Measurements from ENCODE around the gene MUC13. TPM values are rescaled to one million over a fixed set of nuclear protein-coding genes. Genes with fewer than 3 reads are reported as not detected.

Gene MUC13
- total RNA-seq, 4 donors from 2014 or later, result not detected

DNA sequence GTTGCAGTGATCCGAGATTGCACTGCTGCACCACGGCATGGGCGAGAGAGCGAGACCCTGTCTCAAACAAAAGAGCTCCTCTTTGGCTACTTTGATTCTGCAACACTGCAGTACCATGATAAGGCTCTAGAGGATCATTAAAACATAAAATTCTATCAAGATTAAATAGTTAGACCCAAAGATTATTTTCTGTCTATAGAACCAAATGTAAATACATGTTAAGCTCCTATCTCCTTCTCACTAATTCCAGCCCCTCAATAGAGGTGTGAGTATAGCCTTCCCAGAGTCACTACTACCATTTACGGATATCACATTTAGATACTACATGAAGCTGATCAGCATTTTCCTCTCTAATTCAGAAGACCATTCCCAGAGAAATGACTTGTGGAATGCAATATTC lies 4.3 kb upstream of the MUC13 start:
- 94 to 98% methylated on average over 5 of the region's 5 CpGs for WGBS, 2 donors (ENCODE audit: low coverage in 1 of 2)
- Histone ChIP-seq H3K4me1 (no peaks in the 10 kb centered on the region), H3K27ac (no peak overlapping the region), H3K4me3 (no peak overlapping the region), H3K27me3 (no peaks in the 10 kb centered on the region), H3K36me3 (no peaks in the 10 kb centered on the region), H3K9me3 (no peaks in the 10 kb centered on the region)
- TF ChIP-seq, protein P1, sequence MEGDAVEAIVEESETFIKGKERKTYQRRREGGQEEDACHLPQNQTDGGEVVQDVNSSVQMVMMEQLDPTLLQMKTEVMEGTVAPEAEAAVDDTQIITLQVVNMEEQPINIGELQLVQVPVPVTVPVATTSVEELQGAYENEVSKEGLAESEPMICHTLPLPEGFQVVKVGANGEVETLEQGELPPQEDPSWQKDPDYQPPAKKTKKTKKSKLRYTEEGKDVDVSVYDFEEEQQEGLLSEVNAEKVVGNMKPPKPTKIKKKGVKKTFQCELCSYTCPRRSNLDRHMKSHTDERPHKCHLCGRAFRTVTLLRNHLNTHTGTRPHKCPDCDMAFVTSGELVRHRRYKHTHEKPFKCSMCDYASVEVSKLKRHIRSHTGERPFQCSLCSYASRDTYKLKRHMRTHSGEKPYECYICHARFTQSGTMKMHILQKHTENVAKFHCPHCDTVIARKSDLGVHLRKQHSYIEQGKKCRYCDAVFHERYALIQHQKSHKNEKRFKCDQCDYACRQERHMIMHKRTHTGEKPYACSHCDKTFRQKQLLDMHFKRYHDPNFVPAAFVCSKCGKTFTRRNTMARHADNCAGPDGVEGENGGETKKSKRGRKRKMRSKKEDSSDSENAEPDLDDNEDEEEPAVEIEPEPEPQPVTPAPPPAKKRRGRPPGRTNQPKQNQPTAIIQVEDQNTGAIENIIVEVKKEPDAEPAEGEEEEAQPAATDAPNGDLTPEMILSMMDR (IDR thresholded peaks at IDR 0.05), result no peak
- TF ChIP-seq EP300 (IDR thresholded peaks at IDR 0.05), result no peak
- no peak for TF ChIP-seq POLR2AphosphoS5 (IDR thresholded peaks at IDR 0.05)
- TF ChIP-seq POLR2A (IDR thresholded peaks at IDR 0.05), result no peak
- no peak for ATAC-seq

- TF ChIP-seq POLR2AphosphoS5 (IDR thresholded peaks at IDR 0.05), result no peak
- no peak for TF ChIP-seq POLR2A (IDR thresholded peaks at IDR 0.05)
- TF ChIP-seq, protein P1 (IDR thresholded peaks at IDR 0.05), result no peak
- no peak for TF ChIP-seq EP300 (IDR thresholded peaks at IDR 0.05)
- H3K4me3 ChIP-seq, result no peak overlapping the region
- no peak for ATAC-seq
- 89 to 93% methylated on average over 3 of the region's 3 CpGs for WGBS, 2 donors (ENCODE audit: low coverage in 1 of 2)
- H3K36me3 ChIP-seq, result no peaks in the 10 kb centered on the region
- H3K9me3 ChIP-seq, result no peaks in the 10 kb centered on the region
- no peak overlapping the region for H3K27ac ChIP-seq
- no peaks in the 10 kb centered on the region for H3K4me1 ChIP-seq
- no peaks in the 10 kb centered on the region for H3K27me3 ChIP-seq
Observed at GRCh38 chr3:124937049-124937448, 2.5 kb upstream of the MUC13 start.

- no peak for ATAC-seq
- H3K36me3 ChIP-seq, result no peaks in the 10 kb centered on the region
- H3K9me3 ChIP-seq, result no peaks in the 10 kb centered on the region
- H3K4me1 ChIP-seq, result no peaks in the 10 kb centered on the region
- H3K27ac ChIP-seq, result no peak overlapping the region
- H3K27me3 ChIP-seq, result no peaks in the 10 kb centered on the region
- TF ChIP-seq EP300 (IDR thresholded peaks at IDR 0.05), result no peak
- no peak for TF ChIP-seq POLR2A (IDR thresholded peaks at IDR 0.05)
- TF ChIP-seq, protein P1 (IDR thresholded peaks at IDR 0.05), result no peak
- no peak for TF ChIP-seq POLR2AphosphoS5 (IDR thresholded peaks at IDR 0.05)
- no peak overlapping the region for H3K4me3 ChIP-seq
- 74 to 84% methylated on average over 4 to 5 of the region's 5 CpGs for WGBS, 2 donors (ENCODE audit: low coverage in 1 of 2)
Observed at GRCh38 chr3:124935794-124936542, 1.4 kb upstream of the MUC13 start.

GRCh38 chr3:124935264-124935663 lies 713 bp upstream of the MUC13 start:
- TF ChIP-seq, protein P1 (IDR thresholded peaks at IDR 0.05), result no peak
- TF ChIP-seq POLR2AphosphoS5 (IDR thresholded peaks at IDR 0.05), result no peak
- TF ChIP-seq EP300 (IDR thresholded peaks at IDR 0.05), result no peak
- no peak for TF ChIP-seq POLR2A (IDR thresholded peaks at IDR 0.05)

More at GRCh38 chr3:124935264-124935663, 713 bp upstream of the MUC13 start:
- Histone ChIP-seq H3K9me3 (no peaks in the 10 kb centered on the region), H3K4me3 (no peak overlapping the region), H3K36me3 (no peaks in the 10 kb centered on the region), H3K27me3 (no peaks in the 10 kb centered on the region), H3K27ac (no peak overlapping the region), H3K4me1 (peaks cover 0 to under 1% (median 0%) of the 10 kb centered on the region in 3 donors)
- ATAC-seq, result no peak
